Measurements from ENCODE around the gene RUFY4.

Gene RUFY4

GRCh38 chr2:218123986-218124385 lies 54.9 kb downstream of the RUFY4 start:
- no peak for FAIRE-seq
- TF ChIP-seq POLR2A (IDR thresholded peaks at IDR 0.05; ENCODE audit: low read depth, low read length): no peak
- DNase-seq (ENCODE audit: insufficient read length, low spot score): no peak

- DNase-seq (ENCODE audit: insufficient read length, low spot score) (no peak), FAIRE-seq (no peak)
- no peak for TF ChIP-seq POLR2A (IDR thresholded peaks at IDR 0.05; ENCODE audit: low read depth, low read length)
Observed at GRCh38 chr2:218125095-218125494, 56.0 kb downstream of the RUFY4 start.

GRCh38 chr2:218125626-218126080 lies 56.6 kb downstream of the RUFY4 start, which contains the start of gene CXCR2:
TSS of gene CXCR2 (plus strand) at chr2:218126028. CDS start at chr2:218134802, 8,774 bp downstream.
- DNase-seq (ENCODE audit: insufficient read length, low spot score) (no peak), FAIRE-seq (no peak)
- no peak for TF ChIP-seq POLR2A (IDR thresholded peaks at IDR 0.05; ENCODE audit: low read depth, low read length)

DNA sequence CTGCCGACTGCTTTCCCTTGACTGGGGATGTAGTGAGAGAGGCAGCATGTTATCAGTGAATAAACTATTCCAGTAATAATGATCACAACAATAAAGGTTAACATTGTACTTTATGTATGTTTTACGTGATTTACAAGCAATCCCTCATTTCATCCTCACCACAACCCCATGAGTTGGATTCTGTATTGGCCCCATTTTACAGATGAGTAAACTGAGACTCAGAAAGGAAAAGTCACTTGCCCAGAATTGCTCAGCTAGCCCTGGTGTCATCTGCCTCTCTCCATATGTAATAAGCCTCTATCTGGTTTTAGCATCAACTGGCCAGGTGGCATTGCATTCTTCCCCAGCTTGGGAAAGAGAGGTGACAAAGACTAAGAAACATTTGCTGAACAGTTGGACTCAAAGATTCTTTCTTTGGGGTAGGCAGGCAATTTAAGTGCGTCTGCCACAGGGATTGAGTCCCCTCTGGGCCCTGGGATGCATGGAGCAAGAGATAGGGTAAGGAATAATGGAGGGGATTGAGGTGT lies 58.9 kb downstream of the RUFY4 start:
- no peak for TF ChIP-seq POLR2A (IDR thresholded peaks at IDR 0.05; ENCODE audit: low read depth, low read length)
- FAIRE-seq: no peak
- no peak for DNase-seq (ENCODE audit: insufficient read length, low spot score)

DNA sequence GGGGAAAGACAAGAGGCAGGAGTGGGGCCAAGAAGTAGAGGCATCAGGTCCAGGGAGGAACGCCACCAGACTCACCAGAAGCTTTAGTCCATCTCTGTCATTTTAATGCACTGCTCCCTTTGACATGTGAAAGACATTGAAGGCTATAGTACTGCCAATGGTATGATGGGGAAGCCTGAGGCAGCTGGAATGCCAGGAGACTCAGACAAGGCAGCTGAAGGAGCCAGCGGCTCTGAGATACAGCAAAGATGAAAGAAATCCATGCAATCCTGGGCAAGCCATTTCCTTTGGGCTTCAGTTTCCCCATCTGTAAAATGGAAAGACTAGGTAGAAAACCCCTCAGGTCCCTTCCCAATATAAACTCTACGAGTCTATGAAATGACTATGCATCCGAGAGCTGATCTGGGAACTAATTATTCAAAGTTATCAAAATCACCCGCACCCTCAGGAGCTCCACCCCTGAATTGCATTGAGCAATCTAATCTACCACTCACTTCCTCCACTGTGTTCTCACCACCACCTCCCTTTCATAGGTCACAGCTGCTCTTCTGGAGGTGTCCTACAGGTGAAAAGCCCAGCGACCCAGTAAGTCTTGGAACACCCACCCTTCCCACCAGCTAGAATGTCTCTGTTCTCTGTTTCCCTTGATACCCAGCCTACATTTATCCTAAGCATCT lies 59.9 kb downstream of the RUFY4 start:
- no peak for FAIRE-seq
- no peak for DNase-seq (ENCODE audit: insufficient read length, low spot score)
- no peak for TF ChIP-seq POLR2A (IDR thresholded peaks at IDR 0.05; ENCODE audit: low read depth, low read length)

DNA sequence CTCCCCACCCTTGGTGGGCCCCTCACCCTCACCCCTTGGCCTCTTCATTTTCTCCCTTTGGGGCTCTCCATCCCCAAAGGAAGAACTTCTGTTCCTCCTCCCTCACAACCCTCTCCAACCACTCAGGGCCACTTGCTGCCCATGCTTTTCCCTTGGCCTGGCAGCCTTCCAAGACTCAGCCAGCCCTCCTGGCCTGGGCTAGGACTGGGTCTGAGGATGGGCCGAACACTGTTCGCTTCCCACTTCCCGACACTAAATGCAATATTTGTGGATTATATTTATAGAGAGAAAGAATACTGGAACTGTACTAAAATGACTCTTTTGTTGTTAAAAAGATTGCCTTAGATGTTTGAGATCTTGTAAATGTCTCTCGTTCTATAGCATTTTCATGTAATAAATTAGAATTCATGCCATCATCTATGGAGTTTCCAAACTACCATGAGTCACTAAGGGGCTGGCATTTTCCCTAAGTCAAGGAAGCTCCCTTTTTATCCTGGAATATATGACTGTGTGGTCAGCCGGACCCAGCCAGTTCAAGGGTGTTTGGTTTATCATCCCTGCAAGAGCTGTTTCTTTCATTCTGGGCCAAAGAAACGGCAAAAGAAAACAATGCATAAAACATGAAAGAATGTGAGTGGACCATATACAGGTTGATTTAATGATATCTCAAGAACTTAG lies 60.5 kb downstream of the RUFY4 start:
- no peak for TF ChIP-seq POLR2A (IDR thresholded peaks at IDR 0.05; ENCODE audit: low read depth, low read length)
- no peak for DNase-seq (ENCODE audit: insufficient read length, low spot score)

DNA sequence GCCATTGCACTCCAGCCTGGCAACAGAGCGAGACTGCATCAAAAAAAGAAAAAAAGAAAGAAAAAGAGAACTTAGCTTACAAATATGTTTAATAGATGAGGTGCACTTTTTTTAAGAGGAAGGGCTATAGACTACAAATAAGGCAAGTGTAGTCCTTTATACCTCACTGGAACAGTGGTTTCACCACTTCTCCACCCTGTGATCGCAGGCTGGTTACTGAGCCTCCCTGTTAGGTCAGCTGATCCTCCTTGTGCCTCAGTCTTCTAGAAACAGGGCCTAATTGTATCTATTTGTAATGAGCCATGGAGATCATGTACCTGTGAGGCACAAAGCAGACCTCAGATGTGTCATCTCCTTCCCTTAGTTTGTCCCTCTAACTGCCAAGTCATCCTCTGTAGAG lies 61.3 kb downstream of the RUFY4 start:
- TF ChIP-seq POLR2A (IDR thresholded peaks at IDR 0.05; ENCODE audit: low read depth, low read length): no peak
- no peak for DNase-seq (ENCODE audit: insufficient read length, low spot score)
- FAIRE-seq: no peak

More for the DNA sequence above, 60.5 kb downstream of the RUFY4 start:
- no peak for FAIRE-seq

DNA sequence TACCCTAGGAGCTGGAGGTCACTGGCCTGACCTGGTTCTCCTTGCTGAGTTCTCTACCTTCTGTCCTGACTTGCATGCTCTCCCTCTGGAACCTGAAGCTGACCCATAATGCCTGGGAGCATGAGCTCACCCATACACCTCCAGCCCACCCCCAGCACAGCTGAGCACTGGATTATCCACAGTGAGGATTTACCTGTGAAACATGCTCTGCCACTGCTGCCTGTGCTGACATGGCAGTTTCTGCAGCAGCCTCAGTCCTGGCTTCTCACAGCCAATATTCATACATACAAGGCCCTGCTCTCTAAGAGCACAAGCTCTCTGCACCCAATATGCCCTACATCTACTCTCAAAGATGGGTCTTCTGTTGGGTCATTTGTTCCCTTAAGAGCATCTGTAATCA lies 61.8 kb downstream of the RUFY4 start:
- no peak for FAIRE-seq
- TF ChIP-seq POLR2A (IDR thresholded peaks at IDR 0.05; ENCODE audit: low read depth, low read length): no peak

GRCh38 chr2:218137514-218137913 lies 68.5 kb downstream of the RUFY4 start:
- FAIRE-seq: no peak
- DNase-seq (ENCODE audit: insufficient read length, low spot score): no peak
- TF ChIP-seq POLR2A (IDR thresholded peaks at IDR 0.05; ENCODE audit: low read depth, low read length): no peak

More for the DNA sequence above, 61.8 kb downstream of the RUFY4 start:
- DNase-seq (ENCODE audit: insufficient read length, low spot score): no peak

DNA sequence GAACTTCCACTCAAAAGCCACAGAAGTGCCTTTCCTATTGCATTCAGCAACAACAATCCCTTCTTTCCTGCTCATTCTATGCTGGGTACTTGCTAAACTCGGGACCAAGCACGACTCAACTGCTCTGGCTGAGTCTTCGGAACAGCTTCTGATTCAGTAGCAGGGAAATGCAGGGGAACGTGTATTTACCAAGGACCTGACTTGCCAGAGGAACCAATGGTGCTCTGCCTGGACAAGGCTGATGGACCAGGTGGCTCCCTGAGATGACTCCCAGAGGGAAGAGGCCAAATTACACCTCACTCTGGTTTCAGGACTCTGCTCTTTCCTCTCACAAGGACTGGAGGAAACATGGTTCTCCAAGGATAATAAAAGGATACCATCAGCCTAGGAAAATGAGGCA lies 69.0 kb downstream of the RUFY4 start:
- DNase-seq (ENCODE audit: insufficient read length, low spot score) (no peak), FAIRE-seq (no peak)
- TF ChIP-seq POLR2A (IDR thresholded peaks at IDR 0.05; ENCODE audit: low read depth, low read length): no peak
